GM23338 (cell line): ENCODE results near the gene ANO6. TPM values are rescaled to one million over a fixed set of nuclear protein-coding genes. Genes with fewer than 3 reads are reported as not detected.

Experiments used
- ATAC-seq: fragments of 200-7000 bp; cut with Tn5 transposase; 3 replicates; pipeline ENCODE4 v1.9.1; 2020
- DNase-seq: peaks from one replicate; pipeline ENCODE4 v3.0.0-alpha.2; 2015; ENCODE audit warnings: low spot score
- H2AFZ ChIP-seq: fragments of 200-600 bp; sonication (generic); 2 replicates; pipeline ENCODE4 v1.8.0; 2016; ENCODE audit warnings: antibody characterized with exemption, mild to moderate bottlenecking, moderate library complexity
- H3F3A ChIP-seq: fragments of 200-600 bp; sonication (generic); replicated peaks from 2 replicates; pipeline ENCODE4 v1.8.0; 2017; ENCODE audit warnings: antibody characterized with exemption, mixed run types, low read depth
- H3K27ac ChIP-seq: fragments of 200-600 bp; sonication (generic); 2 replicates; pipeline ENCODE4 v1.6.1; 2016; ENCODE audit warnings: low read depth
- H3K27me3 ChIP-seq: fragments of 200-600 bp; sonication (generic); 2 replicates; pipeline ENCODE4 v1.8.0; 2016; ENCODE audit warnings: mild to moderate bottlenecking, mixed run types, moderate library complexity; ENCODE audit not compliant: insufficient read depth
- H3K36me3 ChIP-seq: fragments of 200-600 bp; sonication (generic); 2 replicates; pipeline ENCODE4 v1.8.0; 2016; ENCODE audit warnings: mild to moderate bottlenecking; ENCODE audit not compliant: insufficient read depth
- H3K4me1 ChIP-seq: fragments of 200-600 bp; sonication (generic); 2 replicates; pipeline ENCODE4 v1.8.0; 2016; ENCODE audit warnings: mild to moderate bottlenecking, moderate library complexity; ENCODE audit not compliant: insufficient read depth
- H3K4me2 ChIP-seq: fragments of 200-600 bp; sonication (generic); 2 replicates; pipeline ENCODE4 v1.7.1; 2017; ENCODE audit warnings: mixed run types
- H3K4me3 ChIP-seq: fragments of 200-600 bp; sonication (generic); 2 replicates; pipeline ENCODE4 v1.6.1; 2016; ENCODE audit warnings: mixed run types
- H3K79me2 ChIP-seq: fragments of 200-600 bp; sonication (generic); replicated peaks from 2 replicates; pipeline ENCODE4 v1.8.0; 2017; ENCODE audit warnings: mild to moderate bottlenecking; ENCODE audit not compliant: insufficient read depth
- H3K9me2 ChIP-seq: fragments of 200-600 bp; sonication (generic); 2 replicates; pipeline ENCODE4 v1.8.0; 2017; ENCODE audit not compliant: insufficient read depth
- H4K20me1 ChIP-seq: fragments of 200-600 bp; sonication (generic); replicated peaks from 2 replicates; pipeline ENCODE4 v1.8.0; 2017; ENCODE audit warnings: mild to moderate bottlenecking; ENCODE audit not compliant: insufficient read depth
- H3K27ac Mint-ChIP-seq: 2 replicates; pipeline ENCODE4 v1.8.0; 2020; ENCODE audit warnings: inconsistent platforms, mild to moderate bottlenecking, moderate library complexity, mixed read lengths
- H3K27me3 Mint-ChIP-seq: 3 replicates; pipeline ENCODE4 v1.8.0; 2022; ENCODE audit warnings: low read depth, mild to moderate bottlenecking, moderate library complexity, mixed read lengths, inconsistent platforms; ENCODE audit not compliant: insufficient read depth, poor library complexity
- H3K36me3 Mint-ChIP-seq: 3 replicates; pipeline ENCODE4 v1.8.0; 2021; ENCODE audit warnings: low read depth, mild to moderate bottlenecking, inconsistent platforms, moderate library complexity, mixed read lengths
- H3K4me1 Mint-ChIP-seq: 3 replicates; pipeline ENCODE4 v1.8.0; 2020; ENCODE audit warnings: mild to moderate bottlenecking, inconsistent platforms, mixed read lengths
- H3K4me3 Mint-ChIP-seq: 3 replicates; pipeline ENCODE4 v1.8.0; 2021; ENCODE audit warnings: moderate library complexity, mild to moderate bottlenecking, inconsistent platforms, mixed read lengths
- H3K9me3 Mint-ChIP-seq: 3 replicates; pipeline ENCODE4 v1.8.0; 2020; ENCODE audit warnings: moderate library complexity, mild to moderate bottlenecking, inconsistent platforms, mixed read lengths
- CREB1 ChIP-seq: fragments of 250-450 bp; sonication (Bioruptor Pico); IDR thresholded peaks from 2 replicates; pipeline ENCODE4 v1.5.0; 2020; ENCODE audit warnings: low read depth, mild to moderate bottlenecking, moderate library complexity
- EZH2 ChIP-seq: fragments of 200-600 bp; sonication (generic); IDR thresholded peaks from one replicate; pipeline ENCODE4 v1.8.0; 2017; ENCODE audit warnings: antibody characterized with exemption, mild to moderate bottlenecking, low read depth; ENCODE audit not compliant: unreplicated experiment
- EZH2phosphoT487 ChIP-seq: fragments of 200-600 bp; sonication (generic); IDR thresholded peaks from one replicate; pipeline ENCODE4 v1.8.1; 2018; ENCODE audit warnings: antibody characterized with exemption; ENCODE audit not compliant: unreplicated experiment
- JUNB ChIP-seq: IDR thresholded peaks from one replicate; pipeline ENCODE4 v1.6.1; 2016; ENCODE audit warnings: antibody characterized with exemption; ENCODE audit not compliant: unreplicated experiment
- NANOG ChIP-seq: IDR thresholded peaks from 2 replicates; pipeline ENCODE4 v1.6.1; 2016; ENCODE audit warnings: antibody characterized with exemption, borderline replicate concordance
- POLR2AphosphoS5 ChIP-seq: IDR thresholded peaks from 2 replicates; pipeline ENCODE4 v1.6.1; 2016; ENCODE audit warnings: antibody characterized with exemption, low read depth
- polyA plus RNA-seq: library from polyadenylated mRNA; unstranded; fragments of >200 nt; fragmentation: Nextera tagmentation; extraction: Ambion mirVana; gene quantifications from 2 replicates; pipeline ENCODE4 v1.2.1, GENCODE V29; 2016
- total RNA-seq: library from RNA; depleted of rRNA; stranded (reverse); fragments of >200 nt; shearing (Covaris generic); gene quantifications from 2 replicates; pipeline ENCODE4 v1.2.3, GENCODE V29; 2014
- TF ChIP-seq, protein P1 (sequence below): IDR thresholded peaks from one replicate; pipeline ENCODE4 v1.6.1; 2018; ENCODE audit warnings: antibody characterized with exemption; ENCODE audit not compliant: unreplicated experiment
- TF ChIP-seq, protein P2 (sequence below): fragments of 250-450 bp; sonication (Bioruptor Pico); IDR thresholded peaks from 2 replicates; pipeline ENCODE4 v1.5.0; 2020; ENCODE audit warnings: mild to moderate bottlenecking, moderate library complexity

ANO6 gene
- total and polyA plus RNA-seq, 2 experiments from 2014 or later: 21.1 to 48.9 TPM

DNA sequence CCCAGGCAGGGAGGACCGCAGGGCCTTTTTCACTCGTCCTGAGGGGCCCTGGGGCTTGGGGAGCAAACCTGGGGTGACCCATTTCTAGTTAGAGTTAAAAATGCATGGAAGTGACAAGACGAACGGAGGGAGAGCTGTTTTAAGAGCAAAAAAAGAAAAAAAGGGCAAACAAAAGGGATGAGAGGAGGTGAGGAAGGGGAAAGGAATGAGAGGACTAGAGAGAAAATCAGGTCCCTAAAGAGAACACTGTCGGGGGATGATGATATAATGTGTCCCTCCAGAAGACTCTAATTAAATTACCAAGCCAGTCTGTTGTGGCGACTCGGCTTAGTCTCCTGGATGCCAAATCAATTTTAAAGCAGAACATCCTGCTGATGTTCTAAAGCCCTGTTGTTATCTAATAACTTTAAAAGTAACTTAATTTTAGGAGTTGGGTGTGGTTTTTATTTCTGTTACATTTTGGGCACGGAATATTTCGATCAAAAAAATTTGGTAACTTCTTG lies 1.1 kb downstream of the ANO6 start:
- Histone ChIP-seq H3K4me2 (peak overlapping the region; percentile 74), H3K4me1 (peaks cover 40% of the 10 kb centered on the region), H2AFZ (no peak overlapping the region; the same call in 1 of the 2 replicates), H3K27me3 (no peaks in the 10 kb centered on the region), H3K36me3 (no peaks in the 10 kb centered on the region), H3F3A (no peaks in the 10 kb centered on the region), H4K20me1 (no peaks in the 10 kb centered on the region; the same call in 1 of the 2 replicates), H3K79me2 (peaks cover 58% of the 10 kb centered on the region), H3K9me2 (no peaks in the 10 kb centered on the region), H3K4me3 (peak overlapping the region; percentile 69), H3K27ac (peak overlapping the region; percentile 95; the same call in 1 of the 2 replicates)
- no peaks in the 10 kb centered on the region for H3K9me3 Mint-ChIP-seq
- peak overlapping the region; percentile 83 for H3K27ac Mint-ChIP-seq
- peak overlapping the region; percentile 97 for H3K4me3 Mint-ChIP-seq
- peaks cover 55% of the 10 kb centered on the region for H3K4me1 Mint-ChIP-seq
- peaks cover 6% of the 10 kb centered on the region for H3K36me3 Mint-ChIP-seq
- peaks cover 3% of the 10 kb centered on the region for H3K27me3 Mint-ChIP-seq
- ATAC-seq (no peak), DNase-seq (no peak)
- TF ChIP-seq, protein P1, sequence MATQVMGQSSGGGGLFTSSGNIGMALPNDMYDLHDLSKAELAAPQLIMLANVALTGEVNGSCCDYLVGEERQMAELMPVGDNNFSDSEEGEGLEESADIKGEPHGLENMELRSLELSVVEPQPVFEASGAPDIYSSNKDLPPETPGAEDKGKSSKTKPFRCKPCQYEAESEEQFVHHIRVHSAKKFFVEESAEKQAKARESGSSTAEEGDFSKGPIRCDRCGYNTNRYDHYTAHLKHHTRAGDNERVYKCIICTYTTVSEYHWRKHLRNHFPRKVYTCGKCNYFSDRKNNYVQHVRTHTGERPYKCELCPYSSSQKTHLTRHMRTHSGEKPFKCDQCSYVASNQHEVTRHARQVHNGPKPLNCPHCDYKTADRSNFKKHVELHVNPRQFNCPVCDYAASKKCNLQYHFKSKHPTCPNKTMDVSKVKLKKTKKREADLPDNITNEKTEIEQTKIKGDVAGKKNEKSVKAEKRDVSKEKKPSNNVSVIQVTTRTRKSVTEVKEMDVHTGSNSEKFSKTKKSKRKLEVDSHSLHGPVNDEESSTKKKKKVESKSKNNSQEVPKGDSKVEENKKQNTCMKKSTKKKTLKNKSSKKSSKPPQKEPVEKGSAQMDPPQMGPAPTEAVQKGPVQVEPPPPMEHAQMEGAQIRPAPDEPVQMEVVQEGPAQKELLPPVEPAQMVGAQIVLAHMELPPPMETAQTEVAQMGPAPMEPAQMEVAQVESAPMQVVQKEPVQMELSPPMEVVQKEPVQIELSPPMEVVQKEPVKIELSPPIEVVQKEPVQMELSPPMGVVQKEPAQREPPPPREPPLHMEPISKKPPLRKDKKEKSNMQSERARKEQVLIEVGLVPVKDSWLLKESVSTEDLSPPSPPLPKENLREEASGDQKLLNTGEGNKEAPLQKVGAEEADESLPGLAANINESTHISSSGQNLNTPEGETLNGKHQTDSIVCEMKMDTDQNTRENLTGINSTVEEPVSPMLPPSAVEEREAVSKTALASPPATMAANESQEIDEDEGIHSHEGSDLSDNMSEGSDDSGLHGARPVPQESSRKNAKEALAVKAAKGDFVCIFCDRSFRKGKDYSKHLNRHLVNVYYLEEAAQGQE: no peak

DNA sequence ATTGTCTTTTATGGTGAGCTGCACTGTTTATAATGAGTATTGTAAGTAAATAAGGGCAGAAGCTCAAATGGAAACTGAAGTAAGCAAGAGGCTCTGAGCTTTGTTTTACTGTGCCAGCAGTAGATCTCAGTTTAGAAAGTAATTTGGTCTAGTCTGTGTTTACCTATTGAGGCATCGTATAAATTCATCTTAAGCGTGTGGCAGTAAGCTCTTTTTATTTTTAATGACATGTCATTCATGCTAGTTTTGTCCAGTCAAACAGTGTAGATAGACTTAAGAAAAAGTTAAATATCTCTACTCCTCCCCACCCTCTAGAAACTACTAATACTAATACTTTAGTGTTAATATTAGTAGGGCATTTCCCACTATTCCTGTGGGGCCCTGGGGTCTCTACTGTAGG lies 2.0 kb downstream of the ANO6 start:
- peak overlapping the region; percentile 74 for H3K4me2 ChIP-seq
- H3K27ac ChIP-seq: no peak overlapping the region
- peaks cover 61% of the 10 kb centered on the region for H3K4me1 Mint-ChIP-seq
- no peak overlapping the region for H3K27ac Mint-ChIP-seq
- H2AFZ ChIP-seq: no peak overlapping the region
- no peak for DNase-seq
- H3K4me3 Mint-ChIP-seq: peak overlapping the region; percentile 97
- peaks cover 11% of the 10 kb centered on the region for H3K36me3 Mint-ChIP-seq
- peaks cover 64% of the 10 kb centered on the region for H3K79me2 ChIP-seq
- no peaks in the 10 kb centered on the region for H3F3A ChIP-seq
- H3K9me2 ChIP-seq: no peaks in the 10 kb centered on the region
- H4K20me1 ChIP-seq: no peaks in the 10 kb centered on the region; the same call in 1 of the 2 replicates
- H3K4me3 ChIP-seq: peak overlapping the region; percentile 69
- H3K36me3 ChIP-seq: no peaks in the 10 kb centered on the region
- no peak for ATAC-seq
- peaks cover 43% of the 10 kb centered on the region for H3K4me1 ChIP-seq
- H3K9me3 Mint-ChIP-seq: no peaks in the 10 kb centered on the region
- TF ChIP-seq POLR2AphosphoS5 (no peak), CREB1 (CRISPR knock-in tag) (no peak), JUNB (no peak), EZH2 (no peak), EZH2phosphoT487 (no peak), NANOG (no peak)
- TF ChIP-seq, protein P1: no peak
- TF ChIP-seq, protein P2, sequence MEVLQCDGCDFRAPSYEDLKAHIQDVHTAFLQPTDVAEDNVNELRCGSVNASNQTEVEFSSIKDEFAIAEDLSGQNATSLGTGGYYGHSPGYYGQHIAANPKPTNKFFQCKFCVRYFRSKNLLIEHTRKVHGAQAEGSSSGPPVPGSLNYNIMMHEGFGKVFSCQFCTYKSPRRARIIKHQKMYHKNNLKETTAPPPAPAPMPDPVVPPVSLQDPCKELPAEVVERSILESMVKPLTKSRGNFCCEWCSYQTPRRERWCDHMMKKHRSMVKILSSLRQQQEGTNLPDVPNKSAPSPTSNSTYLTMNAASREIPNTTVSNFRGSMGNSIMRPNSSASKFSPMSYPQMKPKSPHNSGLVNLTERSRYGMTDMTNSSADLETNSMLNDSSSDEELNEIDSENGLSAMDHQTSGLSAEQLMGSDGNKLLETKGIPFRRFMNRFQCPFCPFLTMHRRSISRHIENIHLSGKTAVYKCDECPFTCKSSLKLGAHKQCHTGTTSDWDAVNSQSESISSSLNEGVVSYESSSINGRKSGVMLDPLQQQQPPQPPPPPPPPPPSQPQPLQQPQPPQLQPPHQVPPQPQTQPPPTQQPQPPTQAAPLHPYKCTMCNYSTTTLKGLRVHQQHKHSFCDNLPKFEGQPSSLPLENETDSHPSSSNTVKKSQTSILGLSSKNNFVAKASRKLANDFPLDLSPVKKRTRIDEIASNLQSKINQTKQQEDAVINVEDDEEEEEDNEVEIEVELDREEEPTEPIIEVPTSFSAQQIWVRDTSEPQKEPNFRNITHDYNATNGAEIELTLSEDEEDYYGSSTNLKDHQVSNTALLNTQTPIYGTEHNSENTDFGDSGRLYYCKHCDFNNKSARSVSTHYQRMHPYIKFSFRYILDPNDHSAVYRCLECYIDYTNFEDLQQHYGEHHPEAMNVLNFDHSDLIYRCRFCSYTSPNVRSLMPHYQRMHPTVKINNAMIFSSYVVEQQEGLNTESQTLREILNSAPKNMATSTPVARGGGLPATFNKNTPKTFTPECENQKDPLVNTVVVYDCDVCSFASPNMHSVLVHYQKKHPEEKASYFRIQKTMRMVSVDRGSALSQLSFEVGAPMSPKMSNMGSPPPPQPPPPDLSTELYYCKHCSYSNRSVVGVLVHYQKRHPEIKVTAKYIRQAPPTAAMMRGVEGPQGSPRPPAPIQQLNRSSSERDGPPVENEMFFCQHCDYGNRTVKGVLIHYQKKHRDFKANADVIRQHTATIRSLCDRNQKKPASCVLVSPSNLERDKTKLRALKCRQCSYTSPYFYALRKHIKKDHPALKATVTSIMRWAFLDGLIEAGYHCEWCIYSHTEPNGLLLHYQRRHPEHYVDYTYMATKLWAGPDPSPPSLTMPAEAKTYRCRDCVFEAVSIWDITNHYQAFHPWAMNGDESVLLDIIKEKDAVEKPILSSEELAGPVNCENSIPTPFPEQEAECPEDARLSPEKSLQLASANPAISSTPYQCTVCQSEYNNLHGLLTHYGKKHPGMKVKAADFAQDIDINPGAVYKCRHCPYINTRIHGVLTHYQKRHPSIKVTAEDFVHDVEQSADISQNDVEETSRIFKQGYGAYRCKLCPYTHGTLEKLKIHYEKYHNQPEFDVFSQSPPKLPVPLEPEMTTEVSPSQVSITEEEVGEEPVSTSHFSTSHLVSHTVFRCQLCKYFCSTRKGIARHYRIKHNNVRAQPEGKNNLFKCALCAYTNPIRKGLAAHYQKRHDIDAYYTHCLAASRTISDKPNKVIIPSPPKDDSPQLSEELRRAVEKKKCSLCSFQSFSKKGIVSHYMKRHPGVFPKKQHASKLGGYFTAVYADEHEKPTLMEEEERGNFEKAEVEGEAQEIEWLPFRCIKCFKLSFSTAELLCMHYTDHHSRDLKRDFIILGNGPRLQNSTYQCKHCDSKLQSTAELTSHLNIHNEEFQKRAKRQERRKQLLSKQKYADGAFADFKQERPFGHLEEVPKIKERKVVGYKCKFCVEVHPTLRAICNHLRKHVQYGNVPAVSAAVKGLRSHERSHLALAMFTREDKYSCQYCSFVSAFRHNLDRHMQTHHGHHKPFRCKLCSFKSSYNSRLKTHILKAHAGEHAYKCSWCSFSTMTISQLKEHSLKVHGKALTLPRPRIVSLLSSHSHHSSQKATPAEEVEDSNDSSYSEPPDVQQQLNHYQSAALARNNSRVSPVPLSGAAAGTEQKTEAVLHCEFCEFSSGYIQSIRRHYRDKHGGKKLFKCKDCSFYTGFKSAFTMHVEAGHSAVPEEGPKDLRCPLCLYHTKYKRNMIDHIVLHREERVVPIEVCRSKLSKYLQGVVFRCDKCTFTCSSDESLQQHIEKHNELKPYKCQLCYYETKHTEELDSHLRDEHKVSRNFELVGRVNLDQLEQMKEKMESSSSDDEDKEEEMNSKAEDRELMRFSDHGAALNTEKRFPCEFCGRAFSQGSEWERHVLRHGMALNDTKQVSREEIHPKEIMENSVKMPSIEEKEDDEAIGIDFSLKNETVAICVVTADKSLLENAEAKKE (CRISPR knock-in tag): no peak
- H3K27me3 ChIP-seq: no peaks in the 10 kb centered on the region
- H3K27me3 Mint-ChIP-seq: peaks cover 5% of the 10 kb centered on the region
